Measurements from ENCODE around the gene CTSE. TPM values are rescaled to one million over a fixed set of nuclear protein-coding genes. Genes with fewer than 3 reads are reported as not detected.

Gene CTSE
- total and polyA plus RNA-seq, 2 of the 13 experiments (the other 11 are each of a cell fraction or from before 2014, with no cell fraction given), result 0.50 to 0.69 TPM

DNA sequence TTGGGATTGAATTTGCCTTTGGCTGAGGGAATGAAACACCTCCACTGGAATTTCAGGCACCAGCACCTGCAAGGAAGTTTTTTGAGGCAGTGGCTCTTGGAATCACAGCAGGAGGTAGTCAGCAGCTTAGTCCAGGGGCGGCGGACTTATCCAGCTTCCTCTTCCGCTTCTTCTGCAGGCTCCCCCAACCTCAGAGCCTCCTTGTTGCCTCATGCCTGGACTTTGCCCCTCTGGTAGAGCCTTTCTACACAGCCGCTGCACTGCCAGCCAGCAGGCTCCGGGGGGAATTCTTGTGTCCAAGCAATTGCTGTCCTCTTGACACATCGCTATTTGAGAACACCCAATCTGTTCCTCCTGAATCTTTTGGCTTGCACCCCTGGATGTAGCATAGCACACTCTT lies 24.9 kb upstream of the CTSE start (continued):
- TF ChIP-seq, protein P1, sequence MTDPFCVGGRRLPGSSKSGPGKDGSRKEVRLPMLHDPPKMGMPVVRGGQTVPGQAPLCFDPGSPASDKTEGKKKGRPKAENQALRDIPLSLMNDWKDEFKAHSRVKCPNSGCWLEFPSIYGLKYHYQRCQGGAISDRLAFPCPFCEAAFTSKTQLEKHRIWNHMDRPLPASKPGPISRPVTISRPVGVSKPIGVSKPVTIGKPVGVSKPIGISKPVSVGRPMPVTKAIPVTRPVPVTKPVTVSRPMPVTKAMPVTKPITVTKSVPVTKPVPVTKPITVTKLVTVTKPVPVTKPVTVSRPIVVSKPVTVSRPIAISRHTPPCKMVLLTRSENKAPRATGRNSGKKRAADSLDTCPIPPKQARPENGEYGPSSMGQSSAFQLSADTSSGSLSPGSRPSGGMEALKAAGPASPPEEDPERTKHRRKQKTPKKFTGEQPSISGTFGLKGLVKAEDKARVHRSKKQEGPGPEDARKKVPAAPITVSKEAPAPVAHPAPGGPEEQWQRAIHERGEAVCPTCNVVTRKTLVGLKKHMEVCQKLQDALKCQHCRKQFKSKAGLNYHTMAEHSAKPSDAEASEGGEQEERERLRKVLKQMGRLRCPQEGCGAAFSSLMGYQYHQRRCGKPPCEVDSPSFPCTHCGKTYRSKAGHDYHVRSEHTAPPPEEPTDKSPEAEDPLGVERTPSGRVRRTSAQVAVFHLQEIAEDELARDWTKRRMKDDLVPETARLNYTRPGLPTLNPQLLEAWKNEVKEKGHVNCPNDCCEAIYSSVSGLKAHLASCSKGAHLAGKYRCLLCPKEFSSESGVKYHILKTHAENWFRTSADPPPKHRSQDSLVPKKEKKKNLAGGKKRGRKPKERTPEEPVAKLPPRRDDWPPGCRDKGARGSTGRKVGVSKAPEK (CRISPR knock-in tag; IDR thresholded peaks at IDR 0.05; ENCODE audit: borderline replicate concordance), result no peak
- peak; percentile 51; the same call in 1 of the 2 replicates for TF ChIP-seq FOXO1 (CRISPR knock-in tag; IDR thresholded peaks at IDR 0.05)
- TF ChIP-seq NFE2 (CRISPR knock-in tag; IDR thresholded peaks at IDR 0.05), result no peak
- TF ChIP-seq GLI4 (CRISPR knock-in tag; IDR thresholded peaks at IDR 0.05; ENCODE audit: borderline replicate concordance), result no peak
- TF ChIP-seq, protein P2, sequence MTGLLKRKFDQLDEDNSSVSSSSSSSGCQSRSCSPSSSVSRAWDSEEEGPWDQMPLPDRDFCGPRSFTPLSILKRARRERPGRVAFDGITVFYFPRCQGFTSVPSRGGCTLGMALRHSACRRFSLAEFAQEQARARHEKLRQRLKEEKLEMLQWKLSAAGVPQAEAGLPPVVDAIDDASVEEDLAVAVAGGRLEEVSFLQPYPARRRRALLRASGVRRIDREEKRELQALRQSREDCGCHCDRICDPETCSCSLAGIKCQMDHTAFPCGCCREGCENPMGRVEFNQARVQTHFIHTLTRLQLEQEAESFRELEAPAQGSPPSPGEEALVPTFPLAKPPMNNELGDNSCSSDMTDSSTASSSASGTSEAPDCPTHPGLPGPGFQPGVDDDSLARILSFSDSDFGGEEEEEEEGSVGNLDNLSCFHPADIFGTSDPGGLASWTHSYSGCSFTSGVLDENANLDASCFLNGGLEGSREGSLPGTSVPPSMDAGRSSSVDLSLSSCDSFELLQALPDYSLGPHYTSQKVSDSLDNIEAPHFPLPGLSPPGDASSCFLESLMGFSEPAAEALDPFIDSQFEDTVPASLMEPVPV (CRISPR knock-in tag; IDR thresholded peaks at IDR 0.05), result no peak
- no peak for TF ChIP-seq ZNF564 (CRISPR knock-in tag; IDR thresholded peaks at IDR 0.05)
- 0 out of 2 replicates have a peak, but pooled peaks have one; percentile 28 for TF ChIP-seq ZNF264 (CRISPR knock-in tag; IDR thresholded peaks at IDR 0.05)
- TF ChIP-seq, protein P3, sequence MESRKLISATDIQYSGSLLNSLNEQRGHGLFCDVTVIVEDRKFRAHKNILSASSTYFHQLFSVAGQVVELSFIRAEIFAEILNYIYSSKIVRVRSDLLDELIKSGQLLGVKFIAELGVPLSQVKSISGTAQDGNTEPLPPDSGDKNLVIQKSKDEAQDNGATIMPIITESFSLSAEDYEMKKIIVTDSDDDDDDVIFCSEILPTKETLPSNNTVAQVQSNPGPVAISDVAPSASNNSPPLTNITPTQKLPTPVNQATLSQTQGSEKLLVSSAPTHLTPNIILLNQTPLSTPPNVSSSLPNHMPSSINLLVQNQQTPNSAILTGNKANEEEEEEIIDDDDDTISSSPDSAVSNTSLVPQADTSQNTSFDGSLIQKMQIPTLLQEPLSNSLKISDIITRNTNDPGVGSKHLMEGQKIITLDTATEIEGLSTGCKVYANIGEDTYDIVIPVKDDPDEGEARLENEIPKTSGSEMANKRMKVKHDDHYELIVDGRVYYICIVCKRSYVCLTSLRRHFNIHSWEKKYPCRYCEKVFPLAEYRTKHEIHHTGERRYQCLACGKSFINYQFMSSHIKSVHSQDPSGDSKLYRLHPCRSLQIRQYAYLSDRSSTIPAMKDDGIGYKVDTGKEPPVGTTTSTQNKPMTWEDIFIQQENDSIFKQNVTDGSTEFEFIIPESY (CRISPR knock-in tag; IDR thresholded peaks at IDR 0.05), result 0 out of 2 replicates have a peak, but pooled peaks have one; percentile 19
- TF ChIP-seq ZNF260 (CRISPR knock-in tag; IDR thresholded peaks at IDR 0.05; ENCODE audit: borderline replicate concordance, low read depth), result no peak
- TF ChIP-seq, protein P4, sequence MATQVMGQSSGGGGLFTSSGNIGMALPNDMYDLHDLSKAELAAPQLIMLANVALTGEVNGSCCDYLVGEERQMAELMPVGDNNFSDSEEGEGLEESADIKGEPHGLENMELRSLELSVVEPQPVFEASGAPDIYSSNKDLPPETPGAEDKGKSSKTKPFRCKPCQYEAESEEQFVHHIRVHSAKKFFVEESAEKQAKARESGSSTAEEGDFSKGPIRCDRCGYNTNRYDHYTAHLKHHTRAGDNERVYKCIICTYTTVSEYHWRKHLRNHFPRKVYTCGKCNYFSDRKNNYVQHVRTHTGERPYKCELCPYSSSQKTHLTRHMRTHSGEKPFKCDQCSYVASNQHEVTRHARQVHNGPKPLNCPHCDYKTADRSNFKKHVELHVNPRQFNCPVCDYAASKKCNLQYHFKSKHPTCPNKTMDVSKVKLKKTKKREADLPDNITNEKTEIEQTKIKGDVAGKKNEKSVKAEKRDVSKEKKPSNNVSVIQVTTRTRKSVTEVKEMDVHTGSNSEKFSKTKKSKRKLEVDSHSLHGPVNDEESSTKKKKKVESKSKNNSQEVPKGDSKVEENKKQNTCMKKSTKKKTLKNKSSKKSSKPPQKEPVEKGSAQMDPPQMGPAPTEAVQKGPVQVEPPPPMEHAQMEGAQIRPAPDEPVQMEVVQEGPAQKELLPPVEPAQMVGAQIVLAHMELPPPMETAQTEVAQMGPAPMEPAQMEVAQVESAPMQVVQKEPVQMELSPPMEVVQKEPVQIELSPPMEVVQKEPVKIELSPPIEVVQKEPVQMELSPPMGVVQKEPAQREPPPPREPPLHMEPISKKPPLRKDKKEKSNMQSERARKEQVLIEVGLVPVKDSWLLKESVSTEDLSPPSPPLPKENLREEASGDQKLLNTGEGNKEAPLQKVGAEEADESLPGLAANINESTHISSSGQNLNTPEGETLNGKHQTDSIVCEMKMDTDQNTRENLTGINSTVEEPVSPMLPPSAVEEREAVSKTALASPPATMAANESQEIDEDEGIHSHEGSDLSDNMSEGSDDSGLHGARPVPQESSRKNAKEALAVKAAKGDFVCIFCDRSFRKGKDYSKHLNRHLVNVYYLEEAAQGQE (IDR thresholded peaks at IDR 0.05; ENCODE audit: borderline replicate concordance in 1 of 2, low read depth in 1 of 2, low read length in 2 of 2), result 0 out of 4 replicates have a peak, but pooled peaks of 1 of the 2 experiments have one; percentile 17
- TF ChIP-seq EEA1 (CRISPR knock-in tag; IDR thresholded peaks at IDR 0.05; ENCODE audit: borderline replicate concordance), result no peak
- no peak for TF ChIP-seq ZSCAN30 (CRISPR knock-in tag; IDR thresholded peaks at IDR 0.05)
- TF ChIP-seq ZNF773 (CRISPR knock-in tag; IDR thresholded peaks at IDR 0.05; ENCODE audit: borderline replicate concordance), result no peak
- TF ChIP-seq ZNF563 (CRISPR knock-in tag; IDR thresholded peaks at IDR 0.05), result no peak
- TF ChIP-seq LCORL (IDR thresholded peaks at IDR 0.05), result no peak
- peak; percentile 24; the same call in 1 of the 2 replicates for TF ChIP-seq LCORL (CRISPR knock-in tag; IDR thresholded peaks at IDR 0.05)
- no peak for TF ChIP-seq ZNF572 (CRISPR knock-in tag; IDR thresholded peaks at IDR 0.05)
- TF ChIP-seq HDAC2 (CRISPR knock-in tag; IDR thresholded peaks at IDR 0.05), result peak; percentile 71; the same call in 1 of the 2 replicates
- TF ChIP-seq MTF1 (CRISPR knock-in tag; IDR thresholded peaks at IDR 0.05), result no peak
- no peak for TF ChIP-seq CCDC6 (CRISPR knock-in tag; IDR thresholded peaks at IDR 0.05)
- TF ChIP-seq STAG1 (CRISPR knock-in tag; IDR thresholded peaks at IDR 0.05), result 0 out of 2 replicates have a peak, but pooled peaks have one; percentile 6
- TF ChIP-seq KDM6A (CRISPR knock-in tag; IDR thresholded peaks at IDR 0.05; ENCODE audit: low read depth), result 0 out of 2 replicates have a peak, but pooled peaks have one; percentile 62

Measured in HepG2 (cell line).